BLaER1 treated with 17β-estradiol and CSF1 and Interleukin-3, amounts not matched to agents 10 nM and 100 nM (cell line): ENCODE data around the gene ABCC8.

Experiments
- H3K27ac ChIP-seq, 11 experiments: shearing (Covaris generic); formaldehyde crosslinking; 2 replicates each; pipeline ENCODE4 v1.8.1; 2022
- H3K27me3 ChIP-seq, 11 experiments: shearing (Covaris generic); formaldehyde crosslinking; 2 replicates each; pipeline ENCODE4 v1.8.1; 2022
- H3K36me3 ChIP-seq, 11 experiments: shearing (Covaris generic); formaldehyde crosslinking; 2 replicates each; pipeline ENCODE4 v1.8.1; 2022
- H3K4me1 ChIP-seq, 10 experiments: shearing (Covaris generic); formaldehyde crosslinking; 2 replicates each; pipeline ENCODE4 v1.8.1; 2022
- H3K4me2 ChIP-seq, 11 experiments: shearing (Covaris generic); formaldehyde crosslinking; 2 replicates each; pipeline ENCODE4 v1.8.1; 2022
- H3K4me3 ChIP-seq, 10 experiments: shearing (Covaris generic); formaldehyde crosslinking; 2 replicates each; pipeline ENCODE4 v1.8.1; 2022
- H3K9ac ChIP-seq, 11 experiments: shearing (Covaris generic); formaldehyde crosslinking; 2 replicates each; pipeline ENCODE4 v1.8.1; 2022
- H3K9me3 ChIP-seq, 11 experiments: shearing (Covaris generic); formaldehyde crosslinking; replicated peaks in 1 of 11; 2 replicates each; pipeline ENCODE4 v1.8.1; 2022
- H4K20me1 ChIP-seq, 11 experiments: shearing (Covaris generic); formaldehyde crosslinking; 2 replicates each; pipeline ENCODE4 v1.8.1; 2022
- Cebpa-rat ChIP-seq, 11 experiments: shearing (Covaris generic); IDR thresholded peaks; 2 replicates each; pipeline ENCODE4 v1.8.1; 2022

ABCC8 gene

DNA sequence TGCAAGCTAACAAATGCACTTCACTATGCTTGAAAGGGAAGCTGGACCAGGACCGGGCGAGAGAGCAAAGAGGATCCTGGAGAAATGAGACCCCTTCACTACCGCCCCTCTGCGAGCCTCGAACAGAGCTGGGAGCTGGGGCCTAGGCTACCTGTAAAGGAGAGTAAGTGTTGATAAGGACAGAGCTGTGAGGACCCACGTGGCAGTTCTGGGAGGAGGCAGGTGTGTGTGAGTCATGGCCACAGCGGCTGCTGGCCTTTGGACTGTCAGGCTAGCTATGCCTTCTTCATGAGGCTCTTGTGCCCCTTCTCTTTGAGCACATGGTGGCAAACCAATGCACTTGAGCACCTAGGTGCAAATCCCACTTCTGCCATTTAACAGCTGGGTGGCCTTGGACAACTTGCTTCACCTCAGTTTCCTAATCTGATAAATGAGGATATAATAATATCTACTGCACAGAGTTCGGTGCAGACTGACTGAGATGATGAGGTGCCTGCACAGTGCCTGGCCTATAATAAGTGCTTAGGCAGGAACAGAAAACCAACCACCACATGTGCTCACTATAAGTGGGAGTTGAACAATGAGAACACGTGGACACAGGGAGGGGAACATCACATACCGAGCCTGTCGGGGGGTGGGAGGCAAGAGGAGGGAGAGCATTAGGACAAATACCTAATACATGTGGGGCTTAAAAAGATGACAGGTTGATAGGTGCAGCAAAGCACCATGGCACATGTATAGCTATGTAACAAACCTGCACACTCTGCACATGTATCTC is 52.9 kb downstream of the ABCC8 start:
- no peaks in the 10 kb centered on the region for H3K36me3 ChIP-seq
- TF ChIP-seq Cebpa-rat (IDR thresholded peaks at IDR 0.05): no peak
- H3K27ac ChIP-seq: peak overlapping the region in 2 of 11 experiments; percentile 35 to 36; a peak in 1 of 22 replicates
- H3K4me3 ChIP-seq: no peak overlapping the region
- no peaks in the 10 kb centered on the region; a peak in 1 of 22 replicates for H4K20me1 ChIP-seq
- H3K9me3 ChIP-seq: no peaks in the 10 kb centered on the region
- H3K9ac ChIP-seq: no peak overlapping the region
- H3K4me1 ChIP-seq: peaks cover 10 to 86% (median 68%) of the 10 kb centered on the region in 10 experiments; a peak in 19 of 20 replicates
- peak overlapping the region in 4 of 11 experiments; percentile 5 to 31 (median 20); a peak in 4 of 22 replicates for H3K4me2 ChIP-seq
- H3K27me3 ChIP-seq: no peaks in the 10 kb centered on the region

DNA sequence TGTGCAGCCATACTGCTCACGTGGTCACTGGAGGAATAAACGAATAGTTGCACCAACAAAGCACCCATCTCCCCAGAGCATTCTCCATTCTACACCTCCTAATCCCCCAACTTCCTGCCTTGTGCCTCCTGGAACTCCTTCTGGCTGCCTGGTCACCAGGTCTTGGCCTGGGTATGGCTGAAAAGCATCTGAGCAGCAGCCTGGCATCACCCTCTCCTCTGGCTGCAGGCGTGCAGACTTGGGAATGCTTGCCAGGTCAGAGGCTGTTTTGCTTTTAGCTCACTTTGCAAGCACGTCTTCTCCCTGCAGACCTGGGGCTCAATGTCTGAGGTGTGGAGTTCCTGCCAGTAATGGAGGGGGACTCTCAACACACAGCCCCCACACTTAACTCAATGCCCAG is 54.9 kb downstream of the ABCC8 start:
- no peak for TF ChIP-seq Cebpa-rat (IDR thresholded peaks at IDR 0.05)
- H4K20me1 ChIP-seq: no peaks in the 10 kb centered on the region; a peak in 1 of 22 replicates
- H3K9me3 ChIP-seq: no peaks in the 10 kb centered on the region
- H3K36me3 ChIP-seq: no peaks in the 10 kb centered on the region
- no peak overlapping the region for H3K27ac ChIP-seq
- H3K27me3 ChIP-seq: no peaks in the 10 kb centered on the region
- peaks cover 7 to 72% (median 53%) of the 10 kb centered on the region in 10 experiments; a peak in 19 of 20 replicates for H3K4me1 ChIP-seq
- H3K4me2 ChIP-seq: peak overlapping the region in 8 of 11 experiments; percentile 40 to 64 (median 51); a peak in 16 of 22 replicates
- H3K4me3 ChIP-seq: no peak overlapping the region
- no peak overlapping the region for H3K9ac ChIP-seq

GRCh38 chr11:17418444-17419081 is 58.1 kb downstream of the ABCC8 start:
- H3K9me3 ChIP-seq: no peaks in the 10 kb centered on the region
- no peak overlapping the region for H3K4me3 ChIP-seq
- no peaks in the 10 kb centered on the region for H3K36me3 ChIP-seq
- no peak for TF ChIP-seq Cebpa-rat (IDR thresholded peaks at IDR 0.05)
- H3K4me2 ChIP-seq: peak overlapping the region in 9 of 11 experiments; percentile 2 to 63 (median 42); a peak in 16 of 22 replicates
- no peaks in the 10 kb centered on the region for H3K27me3 ChIP-seq
- no peaks in the 10 kb centered on the region; a peak in 1 of 22 replicates for H4K20me1 ChIP-seq
- no peak overlapping the region for H3K27ac ChIP-seq
- no peak overlapping the region for H3K9ac ChIP-seq
- H3K4me1 ChIP-seq: peaks cover 5 to 56% (median 42%) of the 10 kb centered on the region in 10 experiments; a peak in 16 of 20 replicates

DNA sequence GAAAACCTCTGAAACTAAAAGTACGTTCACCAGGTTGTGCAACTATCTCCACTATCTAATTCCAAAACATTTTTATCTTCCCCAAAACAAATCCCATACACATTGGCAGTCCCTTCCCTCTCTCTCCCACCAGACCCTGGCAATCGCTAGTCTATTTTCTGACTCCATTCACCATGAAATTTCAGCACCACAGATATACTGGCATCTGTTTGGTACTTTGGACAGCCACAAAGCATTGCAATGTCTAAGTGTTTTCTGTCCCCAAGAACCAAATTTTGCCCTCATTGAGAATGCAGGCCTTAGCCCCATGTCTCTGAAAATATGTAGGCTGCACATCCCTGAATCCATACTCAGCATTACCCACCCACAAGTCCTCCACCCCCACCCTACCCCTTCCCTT is 60.2 kb downstream of the ABCC8 start:
- Histone ChIP-seq H3K9ac (no peak overlapping the region), H3K4me2 (no peak overlapping the region), H3K4me3 (no peak overlapping the region), H4K20me1 (no peaks in the 10 kb centered on the region; a peak in 1 of 22 replicates), H3K36me3 (no peaks in the 10 kb centered on the region), H3K27ac (no peak overlapping the region), H3K4me1 (peaks cover 5 to 46% (median 34%) of the 10 kb centered on the region in 10 experiments; a peak in 17 of 20 replicates), H3K9me3 (no peaks in the 10 kb centered on the region), H3K27me3 (no peaks in the 10 kb centered on the region)
- TF ChIP-seq Cebpa-rat (IDR thresholded peaks at IDR 0.05): no peak

- H3K4me1 ChIP-seq: peaks cover 12 to 46% (median 35%) of the 10 kb centered on the region in 10 experiments; a peak in 18 of 20 replicates
- TF ChIP-seq Cebpa-rat (IDR thresholded peaks at IDR 0.05): no peak
- no peak overlapping the region for H3K27ac ChIP-seq
- H4K20me1 ChIP-seq: no peaks in the 10 kb centered on the region; a peak in 1 of 22 replicates
- no peak overlapping the region for H3K9ac ChIP-seq
- 0 out of 22 replicates have a peak overlapping the region, but pooled peaks of 1 of the 11 experiments have one; percentile 5 for H3K4me2 ChIP-seq
- no peaks in the 10 kb centered on the region for H3K27me3 ChIP-seq
- H3K36me3 ChIP-seq: no peaks in the 10 kb centered on the region
- H3K9me3 ChIP-seq: no peaks in the 10 kb centered on the region
- H3K4me3 ChIP-seq: no peak overlapping the region
These were observed 61.0 kb downstream of the ABCC8 start for GRCh38 chr11:17415523-17416104.

DNA sequence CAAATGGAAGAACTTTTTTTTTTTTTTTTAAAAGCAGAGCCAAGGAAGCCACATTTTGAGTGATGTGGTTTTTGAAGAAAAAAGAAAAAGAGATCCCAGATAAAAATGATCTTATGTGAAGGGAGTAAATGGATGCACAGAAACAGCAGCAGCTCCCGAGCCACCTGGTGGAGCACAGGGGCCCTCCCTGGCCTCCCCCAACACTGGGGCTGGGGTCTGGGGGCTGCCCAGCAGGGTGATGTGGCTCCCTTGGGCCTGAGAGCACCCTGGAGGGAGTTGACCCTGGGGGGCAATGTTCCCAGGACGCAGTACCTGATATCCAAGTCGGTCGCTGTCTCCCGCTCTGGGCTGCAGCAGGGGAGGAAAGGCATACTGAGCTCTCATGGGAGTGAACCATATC is 61.7 kb downstream of the ABCC8 start:
- Histone ChIP-seq H3K9me3 (no peaks in the 10 kb centered on the region), H3K27me3 (no peaks in the 10 kb centered on the region), H4K20me1 (no peaks in the 10 kb centered on the region), H3K27ac (no peak overlapping the region), H3K36me3 (no peaks in the 10 kb centered on the region), H3K9ac (no peak overlapping the region), H3K4me1 (peaks cover 12 to 40% (median 30%) of the 10 kb centered on the region in 10 experiments; a peak in 18 of 20 replicates), H3K4me2 (peak overlapping the region in 2 of 11 experiments; percentile 5; a peak in 1 of 22 replicates), H3K4me3 (no peak overlapping the region)
- TF ChIP-seq Cebpa-rat (IDR thresholded peaks at IDR 0.05): no peak

GRCh38 chr11:17414317-17414737 is 62.3 kb downstream of the ABCC8 start:
- TF ChIP-seq Cebpa-rat (IDR thresholded peaks at IDR 0.05): no peak
- Histone ChIP-seq H3K9me3 (no peaks in the 10 kb centered on the region), H4K20me1 (no peaks in the 10 kb centered on the region), H3K36me3 (no peaks in the 10 kb centered on the region), H3K9ac (no peak overlapping the region), H3K4me3 (no peak overlapping the region), H3K27ac (no peak overlapping the region), H3K4me1 (peaks cover 12 to 34% (median 29%) of the 10 kb centered on the region in 10 experiments; a peak in 18 of 20 replicates), H3K4me2 (peak overlapping the region in 3 of 11 experiments; percentile 5 to 19 (median 13); a peak in 3 of 22 replicates), H3K27me3 (no peaks in the 10 kb centered on the region)

DNA sequence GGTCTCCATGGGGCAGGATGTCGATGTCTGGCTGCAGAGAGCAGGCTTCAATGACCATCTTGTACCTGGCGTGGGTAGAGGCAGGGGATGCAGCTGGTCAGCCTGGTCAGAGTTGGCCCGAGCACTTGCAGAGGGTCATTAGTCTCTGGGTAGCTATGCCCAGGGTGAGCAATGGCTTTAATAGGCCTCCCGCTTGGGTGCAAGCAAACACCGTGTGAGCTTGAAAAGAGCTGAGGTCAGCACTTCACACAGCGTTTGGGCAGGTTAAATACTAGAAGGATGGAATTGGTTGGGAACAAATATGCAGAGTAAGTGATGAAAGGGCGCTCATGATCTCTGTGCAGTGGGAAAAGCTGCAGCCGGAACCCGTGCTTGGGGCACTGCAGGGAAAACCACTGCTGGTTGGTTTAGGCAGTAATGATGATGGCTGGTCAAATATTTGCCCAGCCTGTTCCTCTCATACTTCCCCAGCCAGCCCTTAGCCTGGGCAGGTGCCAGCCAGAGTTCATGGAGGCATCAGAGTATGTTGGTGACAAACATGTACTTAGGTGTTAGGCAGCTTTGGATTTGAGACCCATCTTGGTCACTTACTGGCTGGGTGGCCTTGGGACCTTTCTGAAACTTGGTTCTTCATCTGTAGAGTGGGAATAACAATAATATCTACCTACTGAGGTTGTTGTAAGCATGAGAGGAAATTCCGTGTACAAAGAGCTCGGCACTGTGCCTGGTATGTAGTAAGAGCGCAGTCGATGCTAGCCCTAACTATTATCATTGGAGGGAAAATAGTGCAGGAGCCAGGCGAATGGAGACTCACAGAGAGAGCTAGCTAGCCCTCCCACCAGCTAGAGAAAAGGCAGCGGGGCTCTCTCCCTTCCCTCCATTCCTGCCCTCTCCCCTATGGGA is 63.0 kb downstream of the ABCC8 start:
- TF ChIP-seq Cebpa-rat (IDR thresholded peaks at IDR 0.05): no peak
- no peak overlapping the region for H3K4me3 ChIP-seq
- H3K9ac ChIP-seq: no peak overlapping the region
- no peaks in the 10 kb centered on the region for H3K36me3 ChIP-seq
- H3K4me1 ChIP-seq: peaks cover 8 to 27% (median 22%) of the 10 kb centered on the region in 10 experiments; a peak in 18 of 20 replicates
- no peaks in the 10 kb centered on the region for H3K27me3 ChIP-seq
- H3K4me2 ChIP-seq: peak overlapping the region in 3 of 11 experiments; percentile 5 to 19 (median 13); a peak in 1 of 22 replicates
- no peak overlapping the region for H3K27ac ChIP-seq
- no peaks in the 10 kb centered on the region for H3K9me3 ChIP-seq
- H4K20me1 ChIP-seq: no peaks in the 10 kb centered on the region
